GM12875 (cell line): ENCODE data around the gene NR1H4.

Experiments
- H3K4me3 ChIP-seq: one replicate; pipeline ENCODE4 v1.5.1; 2011; ENCODE audit warnings: low read depth, low read length, control low read depth
- CTCF ChIP-seq: IDR thresholded peaks from 2 replicates; pipeline ENCODE4 v1.5.1; 2011; ENCODE audit warnings: low read depth, mild to moderate bottlenecking, control low read depth, inconsistent platforms, low read length, moderate library complexity, borderline replicate concordance; ENCODE audit not compliant: insufficient read depth

The NR1H4 gene

GRCh38 chr12:100528034-100528433 is 54.4 kb downstream of the NR1H4 start:
- TF ChIP-seq CTCF, result no peak
- H3K4me3 ChIP-seq, result no peak overlapping the region

GRCh38 chr12:100528471-100529127 is 54.9 kb downstream of the NR1H4 start:
- no peak for TF ChIP-seq CTCF
- H3K4me3 ChIP-seq, result no peak overlapping the region

GRCh38 chr12:100529756-100530350 is 56.2 kb downstream of the NR1H4 start:
- TF ChIP-seq CTCF, result no peak
- H3K4me3 ChIP-seq, result no peak overlapping the region

GRCh38 chr12:100533376-100533775 is 59.7 kb downstream of the NR1H4 start:
- H3K4me3 ChIP-seq, result no peak overlapping the region
- TF ChIP-seq CTCF, result no peak

GRCh38 chr12:100534625-100535227 is 61.1 kb downstream of the NR1H4 start:
- no peak for TF ChIP-seq CTCF

GRCh38 chr12:100539202-100539601 is 65.5 kb downstream of the NR1H4 start:
- no peak overlapping the region for H3K4me3 ChIP-seq
- TF ChIP-seq CTCF, result no peak

More at GRCh38 chr12:100534625-100535227, 61.1 kb downstream of the NR1H4 start:
- H3K4me3 ChIP-seq, result no peak overlapping the region

GRCh38 chr12:100544165-100544564 is 70.5 kb downstream of the NR1H4 start:
- no peak for TF ChIP-seq CTCF
- H3K4me3 ChIP-seq, result no peak overlapping the region
